Suppressor macrophage treated with lipopolysaccharide for 4 hours (primary cell): Measurements from ENCODE around the gene RUNX2.

Source experiments
- DNase-seq: peaks from one replicate; pipeline ENCODE4 v3.0.0-alpha.2; 2020

RUNX2 gene

GRCh38 chr6:45351667-45352066 lies 23.5 kb downstream of the RUNX2 start:
- no peak for DNase-seq

GRCh38 chr6:45353654-45354053 lies 25.5 kb downstream of the RUNX2 start:
- DNase-seq = no peak

- DNase-seq = no peak
These were observed 36.3 kb downstream of the RUNX2 start for GRCh38 chr6:45364466-45364865.

GRCh38 chr6:45365036-45365435 lies 36.9 kb downstream of the RUNX2 start:
- DNase-seq = peak; percentile 37

- DNase-seq = no peak
These were observed 38.4 kb downstream of the RUNX2 start for GRCh38 chr6:45366534-45366933.

GRCh38 chr6:45367999-45368398 lies 39.9 kb downstream of the RUNX2 start:
- DNase-seq = no peak

GRCh38 chr6:45369870-45370269 lies 41.7 kb downstream of the RUNX2 start:
- no peak for DNase-seq

- no peak for DNase-seq
These were observed 43.9 kb downstream of the RUNX2 start for GRCh38 chr6:45371924-45372573.

GRCh38 chr6:45375449-45375848 lies 47.3 kb downstream of the RUNX2 start:
- DNase-seq = no peak

GRCh38 chr6:45376310-45377042 lies 48.3 kb downstream of the RUNX2 start:
- DNase-seq = no peak

- DNase-seq = peak; percentile 25
These were observed 49.0 kb downstream of the RUNX2 start for GRCh38 chr6:45377043-45377553.

GRCh38 chr6:45377554-45378333 lies 49.6 kb downstream of the RUNX2 start, which contains the start of gene SUPT3H:
TSS of gene SUPT3H (minus strand) at chr6:45377934.
- peak; percentile 97 for DNase-seq

GRCh38 chr6:45378334-45378926 lies 50.3 kb downstream of the RUNX2 start:
- DNase-seq = peak; percentile 47

GRCh38 chr6:45382391-45382790 lies 54.3 kb downstream of the RUNX2 start:
- DNase-seq = no peak

- DNase-seq = peak; percentile 46
These were observed 58.4 kb downstream of the RUNX2 start for GRCh38 chr6:45386501-45386900.

- no peak for DNase-seq
These were observed 59.1 kb downstream of the RUNX2 start for GRCh38 chr6:45387236-45387635.

- DNase-seq = no peak
These were observed 60.2 kb downstream of the RUNX2 start for GRCh38 chr6:45388328-45388727.

GRCh38 chr6:45394586-45395095 lies 66.5 kb downstream of the RUNX2 start:
- DNase-seq = no peak

- DNase-seq = no peak
These were observed 70.1 kb downstream of the RUNX2 start for GRCh38 chr6:45398075-45398813.

GRCh38 chr6:45400021-45400420 lies 71.9 kb downstream of the RUNX2 start:
- no peak for DNase-seq

- no peak for DNase-seq
These were observed 83.8 kb downstream of the RUNX2 start for GRCh38 chr6:45411959-45412358.

- DNase-seq = no peak
These were observed 87.2 kb downstream of the RUNX2 start for GRCh38 chr6:45415315-45415714.
